HEK293T (cell line): Measurements from ENCODE around the gene RPGR.

Experiments used
- CTCF ChIA-PET: fragments of 350-600 bp; formaldehyde crosslinking; extraction: SDS; loops from one replicate; lab custom pipeline; 2021; ENCODE audit warnings: antibody characterized with exemption, inconsistent platforms; lab: Yijun Ruan, JAX
- POLR2A ChIA-PET: fragments of 350-600 bp; formaldehyde crosslinking; extraction: SDS; loops from one replicate; lab custom pipeline; 2020; ENCODE audit warnings: antibody characterized with exemption, inconsistent platforms; lab: Yijun Ruan, JAX
- DNase-seq: peaks from one replicate; pipeline ENCODE4 v3.0.0; 2012; ENCODE audit warnings: mixed read lengths; ENCODE audit errors: extremely low spot score
- ARNT ChIP-seq: fragments of 450-650 bp; IDR thresholded peaks from 2 replicates; pipeline ENCODE4 v1.6.1; 2017; ENCODE audit warnings: mild to moderate bottlenecking
- BHLHE40 ChIP-seq: fragments of 450-650 bp; IDR thresholded peaks from 2 replicates; pipeline ENCODE4 v1.6.1; 2016; ENCODE audit warnings: mild to moderate bottlenecking, moderate library complexity, borderline replicate concordance
- CTBP1 ChIP-seq: fragments of 450-650 bp; IDR thresholded peaks from 2 replicates; pipeline ENCODE4 v1.6.1; 2016; ENCODE audit warnings: borderline replicate concordance
- ELF4 ChIP-seq: fragments of 450-650 bp; IDR thresholded peaks from 2 replicates; pipeline ENCODE4 v1.6.1; 2017; ENCODE audit warnings: antibody characterized with exemption
- FOXA1 ChIP-seq: fragments of 450-650 bp; IDR thresholded peaks from 2 replicates; pipeline ENCODE4 v1.6.1; 2016; ENCODE audit warnings: mild to moderate bottlenecking
- FOXK2 ChIP-seq: fragments of 450-650 bp; IDR thresholded peaks from 2 replicates; pipeline ENCODE4 v1.6.1; 2016; ENCODE audit warnings: mild to moderate bottlenecking
- FOXM1 ChIP-seq: fragments of 450-650 bp; IDR thresholded peaks from 2 replicates; pipeline ENCODE4 v1.6.1; 2017; ENCODE audit warnings: mild to moderate bottlenecking, borderline replicate concordance
- HDGF ChIP-seq: fragments of 450-650 bp; IDR thresholded peaks from 2 replicates; pipeline ENCODE4 v1.6.1; 2017; ENCODE audit warnings: antibody characterized with exemption, borderline replicate concordance
- L3MBTL2 ChIP-seq: fragments of 450-650 bp; conservative IDR thresholded peaks from 2 replicates; pipeline ENCODE4 v1.6.1; 2016; ENCODE audit warnings: mild to moderate bottlenecking
- LEF1 ChIP-seq: fragments of 450-650 bp; IDR thresholded peaks from 2 replicates; pipeline ENCODE4 v1.6.1; 2017; ENCODE audit warnings: mild to moderate bottlenecking, borderline replicate concordance
- NFRKB ChIP-seq: fragments of 450-650 bp; IDR thresholded peaks from 2 replicates; pipeline ENCODE4 v1.6.1; 2016; ENCODE audit warnings: mild to moderate bottlenecking, moderate library complexity
- PKNOX1 ChIP-seq: fragments of 450-650 bp; IDR thresholded peaks from 2 replicates; pipeline ENCODE4 v1.6.1; 2016
- SP1 ChIP-seq: fragments of 450-650 bp; IDR thresholded peaks from 2 replicates; pipeline ENCODE4 v1.6.1; 2017
- SUZ12 ChIP-seq: fragments of 450-650 bp; IDR thresholded peaks from 2 replicates; pipeline ENCODE4 v1.6.1; 2016; ENCODE audit warnings: mild to moderate bottlenecking
- TARDBP ChIP-seq: fragments of 450-650 bp; IDR thresholded peaks from 2 replicates; pipeline ENCODE4 v1.6.1; 2016
- ZNF384 ChIP-seq: fragments of 450-650 bp; IDR thresholded peaks from 2 replicates; pipeline ENCODE4 v1.6.1; 2016

Gene RPGR

GRCh38 chrX:38262715-38263620, 64.3 kb downstream of the RPGR start:
- POLR2A ChIA-PET, result no interaction called here
- no peak for DNase-seq
- CTCF ChIA-PET, result interaction anchor here (1.2 to 2.7 kb wide), 2 partner anchors 11 to 19 kb away, joined by 3 to 9 read pairs; no protein-coding TSS in a partner anchor
- TF ChIP-seq CTBP1, result no peak
- no peak for TF ChIP-seq NFRKB
- no peak for TF ChIP-seq FOXA1

GRCh38 chrX:38260231-38260630, 67.1 kb downstream of the RPGR start:
- ChIA-PET POLR2A (no interaction called here), CTCF (interaction anchor here (0.7 to 1.1 kb wide), 4 partner anchors 11 to 68 kb away, joined by 3 read pairs; partner anchors contain the start of gene RPGR)
- peak; percentile 68 for DNase-seq
- TF ChIP-seq ARNT (0 out of 2 replicates have a peak, but pooled peaks have one; percentile 7), FOXA1 (no peak), L3MBTL2 (no peak)

- POLR2A ChIA-PET, result no interaction called here
Observed at GRCh38 chrX:38256019-38256418, 71.3 kb downstream of the RPGR start.

GRCh38 chrX:38249965-38250364, 77.3 kb downstream of the RPGR start:
- no peak for DNase-seq
- ChIA-PET POLR2A (no interaction called here), CTCF (interaction anchor here (1.1 to 1.2 kb wide), 3 partner anchors 10 to 75 kb away, joined by 3 to 5 read pairs (median 3); no protein-coding TSS in a partner anchor)
- TF ChIP-seq ZNF384 (no peak), SUZ12 (no peak), PKNOX1 (no peak), FOXA1 (no peak), CTBP1 (no peak), FOXK2 (no peak), BHLHE40 (no peak), ARNT (no peak), FOXM1 (no peak), NFRKB (no peak), L3MBTL2 (no peak), LEF1 (no peak)

More at GRCh38 chrX:38256019-38256418, 71.3 kb downstream of the RPGR start:
- CTCF ChIA-PET, result no interaction called here
- TF ChIP-seq BHLHE40 (no peak), FOXK2 (no peak)
- DNase-seq, result no peak

GRCh38 chrX:38247051-38247450, 80.3 kb downstream of the RPGR start:
- TF ChIP-seq L3MBTL2 (no peak), BHLHE40 (no peak), FOXA1 (no peak), ZNF384 (no peak), TARDBP (no peak), SP1 (no peak), SUZ12 (no peak), ARNT (no peak), PKNOX1 (no peak)
- CTCF ChIA-PET, result no interaction called here
- POLR2A ChIA-PET, result no interaction called here
- no peak for DNase-seq

GRCh38 chrX:38240541-38240940, 86.8 kb downstream of the RPGR start:
- TF ChIP-seq HDGF, result no peak
- TF ChIP-seq BHLHE40, result no peak
- TF ChIP-seq LEF1, result no peak
- TF ChIP-seq FOXM1, result no peak
- TF ChIP-seq SUZ12, result no peak
- no peak for TF ChIP-seq FOXA1
- TF ChIP-seq CTBP1, result no peak
- no peak for TF ChIP-seq ARNT
- CTCF ChIA-PET, result no interaction called here
- no peak for DNase-seq
- POLR2A ChIA-PET, result no interaction called here

GRCh38 chrX:38236901-38237615, 90.3 kb downstream of the RPGR start:
- no peak for DNase-seq
- CTCF ChIA-PET, result no interaction called here
- TF ChIP-seq ELF4 (no peak), LEF1 (no peak), CTBP1 (no peak), L3MBTL2 (no peak), SUZ12 (no peak), PKNOX1 (no peak), ZNF384 (no peak), ARNT (no peak), HDGF (no peak), BHLHE40 (no peak), NFRKB (no peak), TARDBP (no peak)

More at GRCh38 chrX:38236901-38237615, 90.3 kb downstream of the RPGR start:
- POLR2A ChIA-PET, result no interaction called here
